ENCODE measurements around the gene AQP12A.
"Not testable (repeated sequence)": the region's sequence is repeated elsewhere in the genome, so short reads cannot be mapped to it uniquely, and the experiment has no call there.

AQP12A gene

DNA sequence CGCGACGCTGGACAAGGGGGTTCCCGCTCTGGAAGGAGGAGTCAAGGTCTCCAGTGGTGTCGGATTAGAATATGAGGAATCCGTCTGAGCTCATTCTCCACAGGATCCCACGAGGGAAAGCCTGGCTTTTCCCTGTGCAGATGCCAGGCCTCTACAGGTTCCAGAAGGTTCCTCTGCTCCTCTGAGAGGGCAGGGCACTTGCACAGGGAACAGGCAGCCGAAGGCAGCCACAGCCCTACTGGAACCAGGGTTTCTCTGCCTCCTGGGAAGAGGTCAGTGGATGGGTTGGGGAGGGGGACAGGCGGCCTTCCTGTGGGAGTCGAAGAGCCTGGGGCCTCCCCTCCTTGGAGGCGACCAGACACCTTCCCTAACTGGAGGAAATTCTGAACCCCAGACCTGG is 1.7 kb upstream of the AQP12A start:
- DNase-seq, result no peak

DNA sequence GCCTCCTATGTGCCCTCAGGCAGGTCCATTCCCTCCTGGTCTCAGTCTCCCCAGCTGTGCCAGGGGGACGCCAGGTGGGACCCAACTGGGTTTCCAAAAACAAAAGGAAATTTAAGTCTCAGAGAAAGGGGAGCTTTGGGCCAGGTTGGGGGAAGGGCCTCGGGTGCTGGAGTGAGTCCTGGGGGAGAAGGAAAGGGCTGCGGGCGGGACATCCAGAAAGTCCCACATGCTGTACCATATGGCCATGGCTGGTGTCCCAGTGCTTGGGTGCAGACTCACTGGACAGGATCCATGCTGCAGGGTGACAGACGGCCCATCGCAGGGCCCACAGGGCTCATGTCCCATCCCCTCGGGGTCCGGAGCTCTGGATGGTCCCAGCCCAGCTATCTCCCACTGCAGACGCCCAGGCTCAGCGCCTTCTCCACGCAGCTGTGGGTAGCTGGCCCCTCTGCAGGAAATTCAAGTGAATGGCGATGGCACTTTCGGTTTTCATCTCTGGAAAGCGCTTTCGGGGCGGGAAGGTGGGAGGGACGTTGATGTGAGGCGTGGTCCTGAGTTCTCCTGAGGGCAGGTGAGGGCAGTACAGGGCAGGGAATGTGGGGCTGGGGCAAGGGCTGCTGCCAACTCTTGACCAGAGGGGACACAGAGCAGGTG is 1.1 kb upstream of the AQP12A start:
- not testable (repeated sequence) for DNase-seq

- not testable (repeated sequence) for DNase-seq
Measured at GRCh38 chr2:240691075-240691427, 615 bp upstream of the AQP12A start.

- not testable (repeated sequence) for DNase-seq
Measured at GRCh38 chr2:240692583-240693561, 1.2 kb downstream of the AQP12A start.

- DNase-seq, result not testable (repeated sequence)
Measured at GRCh38 chr2:240694304-240694703, 2.6 kb downstream of the AQP12A start.

GRCh38 chr2:240695593-240695992 is 3.9 kb downstream of the AQP12A start:
- DNase-seq, result not testable (repeated sequence)

DNA sequence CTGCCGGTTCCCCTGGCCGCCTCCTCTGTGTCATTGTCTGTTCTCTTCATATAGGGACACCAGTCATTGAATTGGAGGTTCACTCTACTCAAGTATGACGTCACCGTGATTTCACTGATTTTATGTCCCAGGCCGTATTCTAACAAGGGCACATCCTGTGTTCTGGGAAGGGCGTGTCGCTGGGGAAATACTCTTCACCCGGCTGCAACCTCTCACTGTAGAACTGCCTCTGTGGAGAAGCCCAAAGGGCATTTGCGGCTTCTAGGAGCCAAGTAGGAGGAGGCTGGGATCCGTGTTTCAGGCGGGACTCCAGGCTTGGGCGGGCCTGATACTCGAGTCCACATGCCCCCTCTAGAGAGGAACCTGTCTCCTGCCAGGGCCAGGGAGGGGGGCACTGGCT is 4.8 kb downstream of the AQP12A start:
- not testable (repeated sequence) for DNase-seq

- DNase-seq, result not testable (repeated sequence)
Measured at GRCh38 chr2:240698852-240699561, 7.3 kb downstream of the AQP12A start.

- DNase-seq, result not testable (repeated sequence)
Measured at GRCh38 chr2:240699835-240700234, 8.2 kb downstream of the AQP12A start.

- DNase-seq, result not testable (repeated sequence)
Measured at GRCh38 chr2:240700616-240701015, 8.9 kb downstream of the AQP12A start.

GRCh38 chr2:240701091-240701735 is 9.5 kb downstream of the AQP12A start:
- no peak for DNase-seq

DNA sequence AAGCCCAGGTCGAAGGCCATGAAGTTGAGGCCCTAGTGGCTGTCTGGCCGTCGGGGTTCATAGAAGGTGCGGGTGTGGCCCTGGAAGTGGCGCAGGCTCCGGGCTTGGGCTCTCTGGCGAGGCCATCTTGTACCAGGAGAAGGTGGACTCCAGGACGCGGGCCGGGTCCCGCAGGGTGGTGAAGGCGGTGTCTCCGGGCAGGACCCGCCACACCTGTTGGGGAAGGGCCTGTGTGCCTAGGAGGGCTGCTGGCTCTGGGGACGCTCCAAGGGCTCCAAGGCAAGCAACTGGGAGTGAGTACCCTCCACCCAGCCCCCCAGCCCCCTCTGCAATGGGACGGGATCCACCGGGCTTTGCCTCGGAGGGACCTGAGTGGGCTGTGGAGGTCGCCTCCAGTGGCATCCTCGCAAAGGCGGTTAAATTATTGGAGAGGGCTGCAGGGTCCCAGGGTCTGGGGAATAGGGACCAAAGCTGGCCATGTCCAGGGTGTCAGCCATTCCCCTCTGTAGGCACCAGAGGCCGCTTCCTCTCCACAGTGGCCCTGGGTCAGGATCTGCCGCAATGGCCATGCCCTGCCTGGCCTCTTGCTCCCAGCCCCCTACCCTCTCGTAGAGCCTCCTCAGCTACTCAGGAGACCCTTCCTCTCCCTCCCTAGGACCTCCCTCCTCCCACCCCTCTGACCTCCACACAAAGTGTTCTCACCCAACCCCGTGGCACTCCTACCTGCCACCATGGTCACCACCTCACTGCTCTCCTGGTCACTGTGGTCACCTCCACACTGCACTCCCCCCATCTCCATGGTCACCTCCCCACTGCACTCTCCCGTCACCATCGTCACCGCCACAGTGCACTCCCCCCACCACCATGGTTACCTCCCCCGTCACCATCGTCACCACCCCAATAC is 10.3 kb downstream of the AQP12A start:
- DNase-seq, result no peak

DNA sequence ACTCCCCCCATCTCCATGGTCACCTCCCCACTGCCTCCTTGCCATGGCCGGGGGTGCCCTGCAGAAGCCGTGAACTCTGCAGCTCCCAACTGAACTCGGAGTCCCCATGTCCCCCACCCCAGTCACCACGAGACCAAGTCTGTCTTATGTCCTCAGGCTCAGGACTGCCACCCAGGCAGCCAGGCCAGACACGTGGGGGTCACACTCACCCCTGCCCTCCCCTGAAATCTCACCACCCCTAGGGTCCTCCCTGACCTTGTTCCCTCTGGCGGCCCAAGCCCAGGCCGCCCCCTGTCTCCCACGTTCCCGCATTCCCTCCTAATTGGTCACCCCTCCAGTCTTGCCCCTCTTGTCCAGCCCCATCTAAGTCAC is 11.0 kb downstream of the AQP12A start:
- DNase-seq, result no peak

- no peak for DNase-seq
Measured at GRCh38 chr2:240703417-240704341, 12.0 kb downstream of the AQP12A start.

GRCh38 chr2:240704651-240705050 is 13.0 kb downstream of the AQP12A start:
- DNase-seq, result no peak

DNA sequence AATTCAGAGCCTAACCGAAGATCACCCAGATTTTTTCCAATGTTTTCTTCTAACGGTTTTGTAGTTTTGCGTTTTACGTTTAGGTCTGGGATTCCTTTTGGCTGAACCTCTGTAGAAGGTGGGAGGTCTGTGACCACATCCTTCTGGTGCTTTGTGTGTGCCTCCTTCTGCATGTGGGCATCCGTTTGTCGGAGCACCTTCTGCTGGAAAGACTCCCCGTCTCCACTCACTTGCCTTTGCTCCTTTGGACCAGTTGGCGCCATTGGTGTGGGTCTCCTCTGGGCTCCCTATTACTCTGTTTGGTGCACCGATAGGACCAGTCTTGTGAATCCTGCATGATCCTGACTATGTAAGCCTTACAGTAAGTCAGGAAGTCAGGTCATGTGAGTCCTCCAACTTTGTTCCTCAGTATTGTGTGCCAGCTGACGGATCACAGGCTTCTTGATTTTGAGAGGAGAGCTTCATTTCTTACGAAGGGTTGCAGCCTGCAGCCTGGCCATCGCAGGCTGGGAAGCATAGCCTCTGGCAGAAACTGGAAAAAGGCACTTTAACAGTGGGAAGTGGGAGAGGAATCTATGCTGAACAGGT is 13.6 kb downstream of the AQP12A start:
- no peak for DNase-seq

DNA sequence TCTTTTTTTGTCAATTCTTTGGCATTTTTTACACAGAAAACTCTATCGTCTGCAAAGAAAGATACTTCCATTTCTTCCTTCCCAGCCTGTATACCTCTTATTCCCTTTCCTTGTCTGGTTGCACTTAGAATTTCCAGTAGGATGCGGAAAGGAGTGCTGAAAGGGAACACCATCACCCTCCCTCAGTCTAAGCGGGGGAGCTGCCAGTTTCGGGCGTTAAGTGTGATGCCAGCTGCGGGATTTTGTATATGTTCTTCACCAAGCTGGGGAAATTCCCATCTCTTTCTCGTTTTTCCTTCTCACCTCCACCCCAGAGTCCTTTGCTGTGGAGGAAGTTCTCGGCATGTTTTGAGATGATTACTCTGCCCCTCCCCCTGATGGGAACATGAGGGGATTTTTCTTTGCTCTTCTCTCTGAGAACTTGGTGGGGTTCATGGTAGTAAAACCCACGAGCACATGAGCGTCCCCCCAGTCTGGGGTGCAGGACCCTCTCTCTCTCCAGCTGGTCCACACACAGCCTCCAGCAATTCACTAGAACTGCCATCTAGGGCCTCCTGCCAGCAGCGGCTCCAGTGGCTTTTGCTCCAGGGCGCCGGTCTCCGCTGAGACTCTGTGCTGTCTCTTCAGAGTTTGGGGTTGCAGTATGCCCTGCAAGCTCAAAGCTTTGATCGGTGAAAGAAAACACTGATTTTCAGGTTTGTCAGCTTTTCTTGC is 15.5 kb downstream of the AQP12A start:
- no peak for DNase-seq

DNA sequence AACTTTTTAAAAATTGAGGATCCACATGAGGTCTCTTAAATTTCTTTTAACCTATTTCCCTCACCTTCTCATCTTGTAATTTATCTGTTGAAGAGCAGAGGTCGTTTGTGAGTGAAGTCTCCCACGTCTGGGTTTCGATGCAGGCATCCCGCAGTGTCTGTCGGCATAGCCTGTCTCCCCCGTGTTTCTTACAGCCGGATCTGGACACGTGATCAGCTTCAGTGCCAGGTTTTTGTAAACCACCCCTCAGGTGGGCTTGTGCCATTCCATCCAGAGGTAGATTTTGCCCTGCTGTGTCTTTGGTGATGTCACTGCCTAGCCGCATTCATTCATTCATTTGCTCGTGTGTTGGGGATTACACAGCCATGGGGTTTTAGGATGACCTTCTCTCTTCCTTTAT is 16.2 kb downstream of the AQP12A start:
- no peak for DNase-seq

DNA sequence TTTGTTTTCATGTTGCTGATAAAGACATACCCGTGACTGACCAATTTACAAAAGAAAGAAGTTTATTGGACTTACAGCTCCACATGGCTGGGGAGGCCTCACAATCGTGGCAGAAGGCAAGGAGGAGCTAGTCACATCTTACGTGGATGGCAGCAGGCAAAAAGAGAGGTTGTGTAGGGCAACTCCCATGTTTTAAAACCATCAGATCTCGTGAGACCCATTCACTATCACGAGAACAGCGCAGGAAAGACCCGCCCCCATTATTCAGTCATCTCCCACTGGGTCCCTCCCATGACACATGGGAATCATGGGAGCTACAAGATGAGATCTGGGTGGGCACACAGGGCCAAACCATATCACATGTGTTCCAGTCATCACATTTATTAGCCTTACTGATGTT is 16.8 kb downstream of the AQP12A start:
- DNase-seq, result no peak

GRCh38 chr2:240711296-240711695 is 19.6 kb downstream of the AQP12A start:
- DNase-seq, result no peak
